ENCODE measurements around the gene ZNF112.
"Not testable (repeated sequence)": the region's sequence is repeated elsewhere in the genome, so short reads cannot be mapped to it uniquely, and the experiment has no call there.

The ZNF112 gene

DNA sequence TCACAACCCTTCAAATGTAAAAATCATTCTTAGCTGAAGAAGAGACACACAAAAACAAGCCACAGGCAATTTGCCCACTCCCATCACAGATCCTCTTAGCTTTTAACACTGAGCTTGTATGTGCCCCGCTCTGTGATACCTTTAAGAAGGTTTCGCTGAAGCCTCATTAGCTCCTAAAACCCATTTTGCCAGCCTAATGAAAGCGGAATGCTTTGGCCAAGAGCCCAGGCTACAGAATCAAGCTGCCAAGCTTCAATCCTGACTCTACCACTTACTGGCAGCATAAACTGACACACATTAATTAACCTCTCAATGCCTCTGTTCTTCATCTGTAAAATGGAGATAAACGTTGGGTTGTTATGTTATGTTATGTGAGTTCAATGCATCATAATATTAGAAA lies 10.5 kb downstream of the ZNF112 start:
- H3K4me3 ChIP-seq (ENCODE audit: low read depth, low read length): no peak overlapping the region
- TF ChIP-seq, protein P1, sequence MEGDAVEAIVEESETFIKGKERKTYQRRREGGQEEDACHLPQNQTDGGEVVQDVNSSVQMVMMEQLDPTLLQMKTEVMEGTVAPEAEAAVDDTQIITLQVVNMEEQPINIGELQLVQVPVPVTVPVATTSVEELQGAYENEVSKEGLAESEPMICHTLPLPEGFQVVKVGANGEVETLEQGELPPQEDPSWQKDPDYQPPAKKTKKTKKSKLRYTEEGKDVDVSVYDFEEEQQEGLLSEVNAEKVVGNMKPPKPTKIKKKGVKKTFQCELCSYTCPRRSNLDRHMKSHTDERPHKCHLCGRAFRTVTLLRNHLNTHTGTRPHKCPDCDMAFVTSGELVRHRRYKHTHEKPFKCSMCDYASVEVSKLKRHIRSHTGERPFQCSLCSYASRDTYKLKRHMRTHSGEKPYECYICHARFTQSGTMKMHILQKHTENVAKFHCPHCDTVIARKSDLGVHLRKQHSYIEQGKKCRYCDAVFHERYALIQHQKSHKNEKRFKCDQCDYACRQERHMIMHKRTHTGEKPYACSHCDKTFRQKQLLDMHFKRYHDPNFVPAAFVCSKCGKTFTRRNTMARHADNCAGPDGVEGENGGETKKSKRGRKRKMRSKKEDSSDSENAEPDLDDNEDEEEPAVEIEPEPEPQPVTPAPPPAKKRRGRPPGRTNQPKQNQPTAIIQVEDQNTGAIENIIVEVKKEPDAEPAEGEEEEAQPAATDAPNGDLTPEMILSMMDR (IDR thresholded peaks at IDR 0.05; ENCODE audit: borderline replicate concordance, insufficient read depth, low read depth, low read length): no peak

GRCh38 chr19:44344255-44344654 lies 12.2 kb downstream of the ZNF112 start:
- no peak overlapping the region for H3K4me3 ChIP-seq (ENCODE audit: low read depth, low read length)
- TF ChIP-seq, protein P1 (IDR thresholded peaks at IDR 0.05; ENCODE audit: borderline replicate concordance, insufficient read depth, low read depth, low read length): no peak

DNA sequence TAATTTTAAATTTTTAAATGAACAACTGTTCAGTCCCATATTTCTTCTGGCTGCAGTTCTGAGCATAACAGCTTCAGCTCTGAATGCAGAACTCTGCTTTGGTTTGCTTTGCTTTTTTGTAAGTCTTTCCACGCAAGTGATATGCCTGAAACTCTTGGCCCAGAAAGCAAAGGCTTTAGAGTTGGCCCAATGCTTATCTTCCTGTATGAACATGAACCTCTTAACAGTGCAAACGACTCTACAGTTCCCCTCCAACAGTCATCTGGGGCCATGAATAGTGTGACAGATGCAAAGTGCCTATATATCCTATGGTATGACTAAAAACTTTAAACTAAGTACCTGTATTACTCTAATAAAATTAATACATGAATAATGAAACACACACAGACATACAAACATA lies 14.7 kb downstream of the ZNF112 start:
- TF ChIP-seq, protein P1 (IDR thresholded peaks at IDR 0.05; ENCODE audit: borderline replicate concordance, insufficient read depth, low read depth, low read length): no peak
- H3K4me3 ChIP-seq (ENCODE audit: low read depth, low read length): no peak overlapping the region

- not testable (repeated sequence) for H3K4me3 ChIP-seq (ENCODE audit: low read depth, low read length)
Measured at GRCh38 chr19:44334639-44335038, 21.8 kb downstream of the ZNF112 start.

DNA sequence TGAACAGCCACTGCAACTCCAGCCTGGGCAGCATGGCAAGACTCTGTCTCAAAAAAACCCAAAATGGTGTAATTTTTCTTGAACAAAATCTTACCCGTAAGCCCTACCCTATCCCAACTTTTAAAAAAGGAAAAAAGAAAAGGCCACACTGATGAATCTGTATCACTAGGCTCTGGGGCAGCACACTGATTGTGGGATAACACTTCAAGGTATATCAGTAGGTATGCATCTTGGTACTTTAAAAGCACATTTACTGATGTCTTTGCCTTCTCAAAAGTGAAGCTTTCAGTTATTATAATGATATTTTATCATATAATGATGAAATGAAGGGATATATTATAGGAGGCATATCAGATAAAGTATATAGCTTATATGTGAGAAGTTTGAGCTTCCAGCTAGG lies 24.3 kb downstream of the ZNF112 start:
- no peak overlapping the region for H3K4me3 ChIP-seq (ENCODE audit: low read depth, low read length)
- TF ChIP-seq, protein P1 (IDR thresholded peaks at IDR 0.05; ENCODE audit: borderline replicate concordance, insufficient read depth, low read depth, low read length): no peak

DNA sequence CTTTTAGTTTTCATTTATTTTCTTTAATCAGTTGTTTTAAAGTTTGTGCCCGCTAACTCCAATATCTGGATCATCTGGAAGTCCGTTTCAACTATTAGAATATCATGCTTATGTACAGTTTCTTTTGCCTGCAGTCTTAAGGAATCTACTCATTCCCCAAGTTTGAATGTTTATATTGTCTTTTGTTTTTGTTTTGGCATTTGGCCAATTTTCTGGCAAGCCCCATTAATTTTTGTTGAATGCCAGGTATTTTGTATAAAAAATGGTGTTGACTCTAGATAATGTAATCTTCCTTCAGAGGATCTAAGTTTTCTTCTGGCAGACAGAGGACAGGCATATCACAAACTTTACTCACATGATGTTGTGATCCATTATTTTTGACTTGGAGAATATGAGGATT lies 40.6 kb downstream of the ZNF112 start:
- no peak overlapping the region for H3K4me3 ChIP-seq (ENCODE audit: low read depth, low read length)
- TF ChIP-seq, protein P1 (IDR thresholded peaks at IDR 0.05; ENCODE audit: borderline replicate concordance, insufficient read depth, low read depth, low read length): no peak

DNA sequence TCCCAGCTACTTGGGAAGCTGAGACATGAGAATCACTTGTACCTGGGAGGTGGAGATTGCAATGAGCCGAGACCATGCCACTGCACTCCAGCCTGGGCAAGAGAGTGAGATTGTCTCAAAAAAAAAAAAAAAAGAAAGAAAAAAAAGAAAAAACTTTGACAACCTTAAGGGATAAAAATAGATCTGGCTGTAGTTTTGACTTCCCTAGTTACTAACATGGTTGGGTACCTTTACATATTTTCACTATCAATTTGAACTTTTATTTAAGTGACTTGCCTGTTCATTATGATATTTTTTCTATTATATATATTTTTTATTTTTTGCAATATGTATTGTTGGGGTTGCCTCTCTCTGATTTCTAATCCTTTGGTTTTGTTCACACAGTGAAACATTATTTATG lies 43.2 kb downstream of the ZNF112 start:
- TF ChIP-seq, protein P1 (IDR thresholded peaks at IDR 0.05; ENCODE audit: borderline replicate concordance, insufficient read depth, low read depth, low read length): no peak
- no peak overlapping the region for H3K4me3 ChIP-seq (ENCODE audit: low read depth, low read length)

DNA sequence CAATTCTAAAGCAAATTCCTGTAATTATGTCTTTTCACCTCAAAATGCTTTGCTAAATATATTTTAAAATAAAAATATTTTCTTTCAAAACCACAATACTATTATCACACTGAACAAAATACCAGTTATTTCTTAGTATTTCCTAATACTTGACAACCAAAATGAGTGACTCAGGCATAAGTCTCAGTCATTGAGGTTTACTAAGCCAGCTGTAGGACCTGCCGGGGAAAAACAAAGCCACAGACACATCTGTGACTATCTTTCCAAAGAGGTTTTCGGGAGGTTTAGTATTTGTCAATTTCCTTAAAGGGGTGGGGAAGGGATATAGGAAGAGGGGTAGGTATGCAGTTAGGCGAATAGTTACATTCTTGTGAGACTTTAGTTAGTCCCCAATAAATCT lies 48.5 kb downstream of the ZNF112 start:
- TF ChIP-seq, protein P1 (IDR thresholded peaks at IDR 0.05; ENCODE audit: borderline replicate concordance, insufficient read depth, low read depth, low read length): no peak
- H3K4me3 ChIP-seq (ENCODE audit: low read depth, low read length): no peak overlapping the region
